HuH-7 (cell line): ENCODE measurements around the gene PKD2.
A peak's percentile ranks its signal among the peaks of the same experiment; 100 is the strongest.
"Not testable (repeated sequence)": the region's sequence is repeated elsewhere in the genome, so short reads cannot be mapped to it uniquely, and the experiment has no call there.

Experiments used
- DNase-seq: peaks from one replicate; pipeline ENCODE4 v3.0.0; 2011; ENCODE audit warnings: low spot score

The PKD2 gene

GRCh38 chr4:87986508-87986907, 20.9 kb upstream of the PKD2 start:
- no peak for DNase-seq

GRCh38 chr4:87989765-87990164, 17.7 kb upstream of the PKD2 start:
- DNase-seq, result no peak

GRCh38 chr4:87995435-87995834, 12.0 kb upstream of the PKD2 start:
- no peak for DNase-seq

GRCh38 chr4:87999191-87999691, 8.2 kb upstream of the PKD2 start:
- DNase-seq, result not testable (repeated sequence)

GRCh38 chr4:88001871-88002270, 5.6 kb upstream of the PKD2 start:
- DNase-seq, result no peak

GRCh38 chr4:88002786-88003185, 4.6 kb upstream of the PKD2 start:
- no peak for DNase-seq

GRCh38 chr4:88003261-88003660, 4.2 kb upstream of the PKD2 start:
- DNase-seq, result no peak

GRCh38 chr4:88005076-88005475, 2.4 kb upstream of the PKD2 start:
- DNase-seq, result no peak

- no peak for DNase-seq
Observed at GRCh38 chr4:88005946-88006345, 1.5 kb upstream of the PKD2 start.

GRCh38 chr4:88006956-88007303, 505 bp upstream of the PKD2 start:
- no peak for DNase-seq

- peak; percentile 56 for DNase-seq
Observed at GRCh38 chr4:88008122-88008742, 797 bp downstream of the PKD2 start.

GRCh38 chr4:88008743-88009171, 1.3 kb downstream of the PKD2 start:
- DNase-seq, result no peak

GRCh38 chr4:88009871-88010270, 2.4 kb downstream of the PKD2 start:
- no peak for DNase-seq

GRCh38 chr4:88010966-88011365, 3.5 kb downstream of the PKD2 start:
- DNase-seq, result no peak

- DNase-seq, result no peak
Observed at GRCh38 chr4:88012647-88013046, 5.2 kb downstream of the PKD2 start.

- no peak for DNase-seq
Observed at GRCh38 chr4:88014386-88014905, 7.0 kb downstream of the PKD2 start.

GRCh38 chr4:88015659-88016295, 8.3 kb downstream of the PKD2 start:
- DNase-seq, result no peak

- no peak for DNase-seq
Observed at GRCh38 chr4:88017516-88018297, 10.3 kb downstream of the PKD2 start.

- no peak for DNase-seq
Observed at GRCh38 chr4:88018466-88018865, 11.0 kb downstream of the PKD2 start.

- no peak for DNase-seq
Observed at GRCh38 chr4:88021824-88022223, 14.4 kb downstream of the PKD2 start.

GRCh38 chr4:88022289-88022688, 14.9 kb downstream of the PKD2 start:
- no peak for DNase-seq

GRCh38 chr4:88025868-88026661, 18.6 kb downstream of the PKD2 start:
- not testable (repeated sequence) for DNase-seq
